Muscle of leg (tissue), 11 donors: ENCODE results near the gene SH3GL3. TPM values are rescaled to one million over a fixed set of nuclear protein-coding genes. Genes with fewer than 3 reads are reported as not detected.
A peak's percentile ranks its signal among the peaks of the same experiment; 100 is the strongest.

Source experiments
- DNase-seq: peaks from one replicate; pipeline ENCODE4 v3.0.0; 2013
- H3K27ac ChIP-seq: one replicate; pipeline ENCODE4 v1.5.1; 2013; ENCODE audit warnings: mild to moderate bottlenecking, low read length, control low read depth
- H3K27me3 ChIP-seq: one replicate; pipeline ENCODE4 v1.6.1; 2013; ENCODE audit warnings: low read length; ENCODE audit not compliant: control insufficient read depth, insufficient read depth
- H3K36me3 ChIP-seq: one replicate; pipeline ENCODE4 v1.6.1; 2013; ENCODE audit warnings: low read length; ENCODE audit not compliant: control insufficient read depth, insufficient read depth
- H3K4me1 ChIP-seq: one replicate; pipeline ENCODE4 v1.6.1; 2013; ENCODE audit warnings: low read length; ENCODE audit not compliant: control insufficient read depth, insufficient read depth
- H3K4me3 ChIP-seq: one replicate; pipeline ENCODE4 v1.5.1; 2013; ENCODE audit warnings: low read length, control low read depth
- H3K9me3 ChIP-seq: replicated peaks from 2 replicates; pipeline ENCODE4 v1.6.1; 2013; ENCODE audit warnings: low read depth, low read length; ENCODE audit not compliant: control insufficient read depth
- WGBS: methylation state at CpG from one replicate; pipeline ENCODE4 v1.1.5; 2013; ENCODE audit warnings: missing lambda C conversion rate; ENCODE audit not compliant: insufficient coverage; 5-methylcytosine and 5-hydroxymethylcytosine counted together
- polyA plus RNA-seq, 8 donors: library from polyadenylated mRNA; unstranded; fragments of 120-200 nt; gene quantifications; one replicate each; pipeline versions ENCODE4 v1.2.1 to v1.2.3, GENCODE V29; 2013; ENCODE audit warnings: inconsistent platforms in 1 of 8, low replicate concordance in 1 of 8; ENCODE audit not compliant: insufficient read length in 8 of 8, insufficient read depth in 1 of 8
- total RNA-seq: library from RNA; stranded (reverse); fragments of 120-200 nt; gene quantifications from one replicate; pipeline ENCODE4 v1.2.4, GENCODE V29; 2013

SH3GL3 gene
- total and polyA plus RNA-seq, 9 donors, result 3.6 to 11.2 (median 7.1) TPM

DNA sequence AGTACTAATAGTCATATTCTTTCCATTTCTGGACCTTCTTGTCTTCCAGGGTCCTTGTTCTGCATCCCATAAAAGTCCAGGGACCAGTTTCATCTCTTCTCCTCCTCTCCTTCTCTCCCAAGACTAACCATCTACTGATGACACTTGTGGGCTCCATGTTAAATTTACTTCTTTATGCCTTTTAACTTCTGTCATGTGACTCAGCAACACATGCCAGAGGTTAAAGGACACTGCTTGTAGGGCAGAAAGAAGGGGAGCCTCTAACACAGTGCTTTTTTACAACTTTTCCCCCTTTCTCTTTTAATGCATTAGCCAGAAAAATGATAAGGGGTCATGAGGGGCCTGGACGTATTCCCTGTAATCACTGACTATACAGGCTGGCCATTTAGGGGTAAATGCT lies 10.0 kb downstream of the SH3GL3 start:
- no peaks in the 10 kb centered on the region for H3K36me3 ChIP-seq

GRCh38 chr15:83458381-83458780 lies 11.2 kb downstream of the SH3GL3 start:
- no CpG with 5 or more reads among the region's 3 CpGs for WGBS
- DNase-seq, result no peak

More for the DNA sequence above, 10.0 kb downstream of the SH3GL3 start:
- no peak for DNase-seq
- no peak overlapping the region for H3K27ac ChIP-seq
- no peaks in the 10 kb centered on the region for H3K4me1 ChIP-seq
- H3K4me3 ChIP-seq, result no peak overlapping the region
- no peaks in the 10 kb centered on the region for H3K27me3 ChIP-seq
- WGBS, result no CpG with 5 or more reads among the region's 1 CpG
- no peaks in the 10 kb centered on the region for H3K9me3 ChIP-seq

GRCh38 chr15:83462026-83462425 lies 14.9 kb downstream of the SH3GL3 start:
- DNase-seq, result no peak
- H3K4me3 ChIP-seq, result no peak overlapping the region
- WGBS, result 100% methylated on average over 1 of the region's 3 CpGs
- H3K27me3 ChIP-seq, result no peaks in the 10 kb centered on the region
- no peaks in the 10 kb centered on the region for H3K36me3 ChIP-seq
- H3K27ac ChIP-seq, result no peak overlapping the region
- no peaks in the 10 kb centered on the region for H3K9me3 ChIP-seq
- H3K4me1 ChIP-seq, result no peaks in the 10 kb centered on the region

More at GRCh38 chr15:83458381-83458780, 11.2 kb downstream of the SH3GL3 start:
- Histone ChIP-seq H3K4me3 (no peak overlapping the region), H3K9me3 (no peaks in the 10 kb centered on the region), H3K36me3 (no peaks in the 10 kb centered on the region), H3K4me1 (no peaks in the 10 kb centered on the region), H3K27me3 (no peaks in the 10 kb centered on the region), H3K27ac (no peak overlapping the region)

- Histone ChIP-seq H3K36me3 (no peaks in the 10 kb centered on the region), H3K9me3 (no peaks in the 10 kb centered on the region), H3K27me3 (no peaks in the 10 kb centered on the region), H3K4me3 (no peak overlapping the region), H3K27ac (no peak overlapping the region), H3K4me1 (no peaks in the 10 kb centered on the region)
- no peak for DNase-seq
- 33% methylated on average over 1 of the region's 4 CpGs for WGBS
Observed at GRCh38 chr15:83462953-83463433, 15.9 kb downstream of the SH3GL3 start.

GRCh38 chr15:83470887-83471286 lies 23.7 kb downstream of the SH3GL3 start:
- Histone ChIP-seq H3K36me3 (no peaks in the 10 kb centered on the region), H3K27ac (no peak overlapping the region), H3K9me3 (no peaks in the 10 kb centered on the region), H3K27me3 (no peaks in the 10 kb centered on the region), H3K4me1 (no peaks in the 10 kb centered on the region), H3K4me3 (no peak overlapping the region)
- DNase-seq, result no peak

DNA sequence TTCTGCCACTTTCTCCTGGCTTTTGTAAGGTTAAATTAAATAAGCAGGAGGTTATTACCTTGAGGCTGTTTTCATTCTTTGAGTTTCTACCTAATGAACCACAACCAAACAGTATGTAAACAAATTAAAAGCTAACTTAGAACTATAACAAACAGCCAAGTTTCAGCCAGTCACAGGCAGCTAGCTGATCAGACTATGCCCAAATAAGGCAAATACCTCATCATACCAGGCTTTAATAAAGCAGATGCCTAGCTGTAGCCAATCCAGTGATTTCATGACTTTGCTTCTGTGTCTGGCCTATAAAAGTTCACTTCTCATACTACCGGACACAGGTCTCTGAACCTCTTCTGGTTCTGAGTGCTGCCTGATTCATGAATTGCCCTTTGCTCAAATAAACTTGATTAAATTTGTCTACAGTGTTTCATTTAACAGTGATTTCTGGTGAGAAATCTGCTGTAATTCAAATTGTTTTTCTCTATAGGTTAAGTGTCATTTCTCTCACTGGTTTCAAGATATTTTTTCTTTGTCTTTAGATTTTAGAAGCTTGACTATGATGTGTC lies 24.2 kb downstream of the SH3GL3 start:
- Histone ChIP-seq H3K4me3 (no peak overlapping the region), H3K27me3 (no peaks in the 10 kb centered on the region), H3K4me1 (no peaks in the 10 kb centered on the region), H3K27ac (no peak overlapping the region), H3K9me3 (no peaks in the 10 kb centered on the region), H3K36me3 (no peaks in the 10 kb centered on the region)
- WGBS, result no CpG with 5 or more reads among the region's 1 CpG
- DNase-seq, result no peak

DNA sequence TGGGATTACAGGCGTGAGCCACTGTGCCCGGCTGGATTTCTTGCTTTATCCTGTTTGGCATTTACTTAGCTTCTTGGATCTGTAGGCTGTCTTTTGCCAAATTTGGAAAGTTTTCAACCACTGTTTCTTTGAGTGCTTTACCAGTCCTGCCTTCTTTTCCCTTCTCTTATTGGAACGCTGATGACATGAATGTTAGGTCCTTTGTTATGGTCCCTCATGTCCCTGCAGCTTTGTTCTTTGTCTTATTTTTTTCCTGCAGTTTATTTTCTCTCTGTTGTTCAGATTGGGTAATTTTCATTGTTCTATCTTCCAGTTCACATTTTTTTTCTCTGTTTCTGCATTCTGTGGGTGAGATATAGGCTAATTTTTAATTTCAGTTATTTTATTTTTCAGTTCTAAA lies 25.0 kb downstream of the SH3GL3 start:
- Histone ChIP-seq H3K27me3 (no peaks in the 10 kb centered on the region), H3K4me1 (no peaks in the 10 kb centered on the region), H3K36me3 (no peaks in the 10 kb centered on the region), H3K9me3 (no peaks in the 10 kb centered on the region), H3K4me3 (no peak overlapping the region), H3K27ac (no peak overlapping the region)
- 100% methylated on average over 1 of the region's 3 CpGs for WGBS
- no peak for DNase-seq

- no peak overlapping the region for H3K4me3 ChIP-seq
Observed at GRCh38 chr15:83472797-83473196, 25.7 kb downstream of the SH3GL3 start.

DNA sequence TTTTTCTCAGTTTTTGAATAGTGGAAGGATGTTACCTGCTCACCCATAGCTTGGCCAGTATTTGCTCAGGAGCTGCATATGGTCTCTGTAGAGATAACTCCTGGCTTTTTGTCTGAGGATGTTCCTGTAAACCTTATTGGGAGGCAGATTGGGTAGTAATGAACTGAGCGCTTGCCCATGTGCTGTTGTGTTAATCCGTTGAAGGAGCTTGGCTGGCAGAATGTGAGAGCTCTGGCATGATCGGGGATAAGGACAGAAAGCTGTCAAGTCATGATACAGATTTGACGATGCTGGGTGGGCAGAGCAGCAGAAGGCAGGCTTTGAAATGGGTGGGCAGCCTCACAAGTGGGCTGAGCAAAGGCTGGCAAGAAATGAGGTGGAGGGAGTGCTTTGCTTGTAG lies 27.4 kb downstream of the SH3GL3 start:
- H3K36me3 ChIP-seq, result no peaks in the 10 kb centered on the region
- 82% methylated on average over 4 of the region's 4 CpGs for WGBS
- no peak for DNase-seq
- no peak overlapping the region for H3K27ac ChIP-seq
- H3K9me3 ChIP-seq, result no peaks in the 10 kb centered on the region
- H3K4me3 ChIP-seq, result no peak overlapping the region
- no peaks in the 10 kb centered on the region for H3K27me3 ChIP-seq
- peaks cover 2% of the 10 kb centered on the region for H3K4me1 ChIP-seq

More at GRCh38 chr15:83472797-83473196, 25.7 kb downstream of the SH3GL3 start:
- Histone ChIP-seq H3K4me1 (no peaks in the 10 kb centered on the region), H3K36me3 (no peaks in the 10 kb centered on the region), H3K27me3 (no peaks in the 10 kb centered on the region), H3K27ac (no peak overlapping the region), H3K9me3 (no peaks in the 10 kb centered on the region)
- no CpG with 5 or more reads among the region's 4 CpGs for WGBS
- no peak for DNase-seq

- Histone ChIP-seq H3K36me3 (no peaks in the 10 kb centered on the region), H3K27ac (no peak overlapping the region), H3K27me3 (no peaks in the 10 kb centered on the region), H3K9me3 (no peaks in the 10 kb centered on the region), H3K4me3 (no peak overlapping the region), H3K4me1 (peaks cover 2% of the 10 kb centered on the region)
- no CpG with 5 or more reads among the region's 2 CpGs for WGBS
- DNase-seq, result peak; percentile 59
Observed at GRCh38 chr15:83475551-83475950, 28.4 kb downstream of the SH3GL3 start.

DNA sequence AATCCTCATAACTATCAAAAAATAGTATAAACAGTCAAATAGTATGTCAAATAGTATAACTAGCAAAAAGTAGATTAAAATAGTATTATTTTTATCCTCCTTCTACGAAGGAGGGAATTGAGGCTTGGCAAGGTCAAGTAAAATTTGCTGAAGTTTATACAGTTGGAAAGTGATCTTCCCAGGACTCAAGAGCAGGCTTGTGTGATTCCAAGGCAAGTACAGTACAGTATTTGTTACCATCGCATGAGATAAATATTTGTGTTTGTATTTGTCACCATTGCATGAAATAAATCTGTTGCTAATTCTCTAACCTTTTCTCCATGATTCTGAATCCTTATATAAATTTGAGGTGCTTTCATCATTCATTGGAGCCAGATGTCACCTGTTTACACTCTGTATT lies 28.9 kb downstream of the SH3GL3 start:
- H3K27me3 ChIP-seq, result no peaks in the 10 kb centered on the region
- peak; percentile 69 for DNase-seq
- H3K27ac ChIP-seq, result no peak overlapping the region
- H3K4me1 ChIP-seq, result peaks cover 2% of the 10 kb centered on the region
- WGBS, result no CpG with 5 or more reads among the region's 2 CpGs
- no peaks in the 10 kb centered on the region for H3K36me3 ChIP-seq
- no peak overlapping the region for H3K4me3 ChIP-seq
- H3K9me3 ChIP-seq, result no peaks in the 10 kb centered on the region
